Measurements from ENCODE around the gene IL4. TPM values are rescaled to one million over a fixed set of nuclear protein-coding genes. Genes with fewer than 3 reads are reported as not detected.

IL4 gene
- total RNA-seq, 4 donors from 2014 or later: not detected

GRCh38 chr5:132661231-132662003, 12.4 kb upstream of the IL4 start:
- TF ChIP-seq POLR2A (IDR thresholded peaks at IDR 0.05) (no peak), CTCF (IDR thresholded peaks at IDR 0.05) (no peak)
- H3K4me3 ChIP-seq: no peak overlapping the region
- peaks cover 0 to 5% (median 1%) of the 10 kb centered on the region in 4 donors for H3K4me1 ChIP-seq
- no peaks in the 10 kb centered on the region for H3K36me3 ChIP-seq
- H3K27ac ChIP-seq: no peak overlapping the region
- no peaks in the 10 kb centered on the region for H3K9me3 ChIP-seq
- H3K27me3 ChIP-seq: no peaks in the 10 kb centered on the region
- no peak for DNase-seq

- DNase-seq: no peak
- H3K27ac ChIP-seq: no peak overlapping the region
- TF ChIP-seq POLR2A (IDR thresholded peaks at IDR 0.05) (no peak), CTCF (IDR thresholded peaks at IDR 0.05) (no peak)
These were observed 11.8 kb upstream of the IL4 start for GRCh38 chr5:132662004-132662401.

GRCh38 chr5:132662925-132663770, 10.6 kb upstream of the IL4 start:
- H3K4me1 ChIP-seq: no peaks in the 10 kb centered on the region
- H3K9me3 ChIP-seq: no peaks in the 10 kb centered on the region
- no peak overlapping the region for H3K27ac ChIP-seq
- no peaks in the 10 kb centered on the region for H3K36me3 ChIP-seq
- H3K27me3 ChIP-seq: no peaks in the 10 kb centered on the region
- no peak for TF ChIP-seq CTCF (IDR thresholded peaks at IDR 0.05)
- H3K4me3 ChIP-seq: no peak overlapping the region
- DNase-seq: no peak

More at GRCh38 chr5:132662004-132662401, 11.8 kb upstream of the IL4 start:
- Histone ChIP-seq H3K36me3 (no peaks in the 10 kb centered on the region), H3K4me3 (no peak overlapping the region), H3K4me1 (no peaks in the 10 kb centered on the region), H3K27me3 (no peaks in the 10 kb centered on the region), H3K9me3 (no peaks in the 10 kb centered on the region)

- Histone ChIP-seq H3K4me1 (no peaks in the 10 kb centered on the region), H3K27me3 (no peaks in the 10 kb centered on the region), H3K9me3 (no peaks in the 10 kb centered on the region), H3K4me3 (no peak overlapping the region), H3K36me3 (no peaks in the 10 kb centered on the region), H3K27ac (no peak overlapping the region)
- TF ChIP-seq CTCF (IDR thresholded peaks at IDR 0.05) (no peak), POLR2A (IDR thresholded peaks at IDR 0.05) (no peak)
- no peak for DNase-seq
These were observed 9.8 kb upstream of the IL4 start for GRCh38 chr5:132663771-132664695.

GRCh38 chr5:132664696-132665209, 9.0 kb upstream of the IL4 start:
- H3K4me1 ChIP-seq: peaks cover 0 to 3% (median 0%) of the 10 kb centered on the region in 4 donors
- H3K9me3 ChIP-seq: no peaks in the 10 kb centered on the region
- H3K36me3 ChIP-seq: no peaks in the 10 kb centered on the region
- no peaks in the 10 kb centered on the region for H3K27me3 ChIP-seq
- TF ChIP-seq POLR2A (IDR thresholded peaks at IDR 0.05): no peak
- no peak for TF ChIP-seq CTCF (IDR thresholded peaks at IDR 0.05)
- no peak for DNase-seq
- no peak overlapping the region for H3K27ac ChIP-seq
- no peak overlapping the region for H3K4me3 ChIP-seq

All from Peyer's patch (tissue), 4 donors.